HepG2 (cell line): Measurements from ENCODE around the gene ENTPD7. TPM values are rescaled to one million over a fixed set of nuclear protein-coding genes. Genes with fewer than 3 reads are reported as not detected.

Experiments
- ATAC-seq: fragments of 200-7000 bp; cut with Tn5 transposase; 3 replicates; pipeline ENCODE4 v1.9.1; 2020; ENCODE audit warnings: mild to moderate bottlenecking, moderate library complexity
- BruUV-seq: library from RNA; stranded (reverse); fragments of 400-500 nt; replicated peaks from 2 replicates; lab custom pipeline; 2021; lab: Mats Ljungman, UMichigan
- CTCF ChIA-PET: fragments of 300-600 bp; formaldehyde crosslinking; extraction: SDS; loops from one replicate; lab custom pipeline; 2021; ENCODE audit warnings: low total read pairs, inconsistent platforms, low intra/inter-chr PET ratio; lab: Yijun Ruan, JAX
- POLR2A ChIA-PET: fragments of 350-600 bp; sonication (Branson Sonifier 250); formaldehyde crosslinking; loops from one replicate; lab custom pipeline; 2020; ENCODE audit warnings: antibody characterized with exemption, inconsistent platforms; lab: Yijun Ruan, JAX
- DNase-seq: peaks from one replicate; pipeline ENCODE4 v3.0.0-alpha.2; 2015; ENCODE audit warnings: low spot score
- FAIRE-seq: peaks from 3 replicates; lab custom pipeline; 2011; peaks lifted over from hg19 to GRCh38; lab: Jason Lieb, UNC
- H2AFZ ChIP-seq: one replicate; pipeline ENCODE4 v1.6.1; 2011; ENCODE audit warnings: low read length, inconsistent platforms
- H3K27ac ChIP-seq: fragments of 300-600 bp; 3 replicates; pipeline ENCODE4 v1.8.0; 2011; ENCODE audit warnings: mixed run types, mild to moderate bottlenecking, mixed read lengths, low read length, inconsistent platforms; ENCODE audit not compliant: insufficient read depth; ENCODE audit errors: extremely low read length
- H3K27me3 ChIP-seq, 2 experiments: fragments of 200-600 bp in 1 of 2; 2 replicates in 1 of 2; 3 replicates in 1 of 2; pipeline versions ENCODE4 v1.6.0 to v1.8.0; 2011; ENCODE audit warnings: low read length in 2 of 2, mild to moderate bottlenecking in 2 of 2, moderate library complexity in 2 of 2, inconsistent platforms in 1 of 2; ENCODE audit not compliant: insufficient read depth in 2 of 2, control insufficient read depth in 1 of 2
- H3K36me3 ChIP-seq, 2 experiments: fragments of 200-600 bp in 1 of 2; replicated peaks in 1 of 2; 2 replicates in 1 of 2; 3 replicates in 1 of 2; pipeline versions ENCODE4 v1.5.1 to v1.8.0; 2011; ENCODE audit warnings: low read length in 2 of 2, inconsistent platforms in 1 of 2; ENCODE audit not compliant: insufficient read depth in 2 of 2, control insufficient read depth in 1 of 2
- H3K4me1 ChIP-seq: 2 replicates; pipeline ENCODE4 v1.5.1; 2012; ENCODE audit warnings: low read length, inconsistent platforms; ENCODE audit not compliant: insufficient read depth
- H3K4me2 ChIP-seq: 2 replicates; pipeline ENCODE4 v1.6.0; 2011; ENCODE audit warnings: low read depth, low read length, inconsistent platforms
- H3K4me3 ChIP-seq, 3 experiments: fragments of 200-600 bp in 1 of 3; sonication (generic), shearing (Covaris generic) in 1 of 3; replicated peaks in 1 of 3; 2 replicates each; pipeline ENCODE4 v1.5.1; 2011 to 2016; ENCODE audit warnings: low read length in 3 of 3, inconsistent platforms in 2 of 3, low read depth in 2 of 3, mild to moderate bottlenecking in 2 of 3, control low read depth in 1 of 3, mixed read lengths in 1 of 3; ENCODE audit not compliant: insufficient read depth in 1 of 3
- H3K79me2 ChIP-seq: one replicate; pipeline ENCODE4 v1.6.1; 2011; ENCODE audit warnings: low read length, inconsistent platforms; ENCODE audit not compliant: insufficient read depth
- H3K9ac ChIP-seq: 2 replicates; pipeline ENCODE4 v1.6.0; 2011; ENCODE audit warnings: mild to moderate bottlenecking, low read depth, low read length, inconsistent platforms; ENCODE audit not compliant: insufficient read depth
- H3K9me3 ChIP-seq: 2 replicates; pipeline ENCODE4 v1.5.1; 2012; ENCODE audit warnings: mild to moderate bottlenecking, low read length
- H4K20me1 ChIP-seq: 2 replicates; pipeline ENCODE4 v1.6.0; 2011; ENCODE audit warnings: inconsistent platforms, mild to moderate bottlenecking, low read length, moderate library complexity; ENCODE audit not compliant: insufficient read depth
- CEBPG ChIP-seq: IDR thresholded peaks from 2 replicates; pipeline ENCODE4 v1.6.1; 2016
- FOSL2 ChIP-seq: sonication (generic); formaldehyde crosslinking; IDR thresholded peaks from 2 replicates; pipeline ENCODE4 v1.4.0; 2020; ENCODE audit warnings: missing genetic modification reagents
- HNRNPL ChIP-seq: fragments of 200-400 bp; formaldehyde crosslinking; IDR thresholded peaks from 2 replicates; pipeline ENCODE4 v1.6.1; 2017; ENCODE audit warnings: mild to moderate bottlenecking, low read depth, low read length
- IRX3 ChIP-seq: sonication (generic); formaldehyde crosslinking; IDR thresholded peaks from 2 replicates; pipeline ENCODE4 v1.8.1; 2023; ENCODE audit warnings: mild to moderate bottlenecking, low read depth, missing genetic modification reagents, borderline replicate concordance
- MIER2 ChIP-seq: IDR thresholded peaks from 2 replicates; pipeline ENCODE4 v1.6.1; 2016; ENCODE audit warnings: missing biosample characterization, missing genetic modification reagents
- SMARCE1 ChIP-seq: fragments of 450-650 bp; IDR thresholded peaks from 2 replicates; pipeline ENCODE4 v1.6.1; 2017; ENCODE audit warnings: borderline replicate concordance
- TGIF2 ChIP-seq: IDR thresholded peaks from 2 replicates; pipeline ENCODE4 v1.6.1; 2016; ENCODE audit warnings: control low read depth, missing compliant biosample characterization
- ZBTB7A ChIP-seq: sonication (generic); formaldehyde crosslinking; IDR thresholded peaks from 2 replicates; pipeline ENCODE4 v1.8.0; 2022; ENCODE audit warnings: mild to moderate bottlenecking, missing genetic modification reagents
- ZNF180 ChIP-seq: sonication (generic); formaldehyde crosslinking; IDR thresholded peaks from 2 replicates; pipeline ENCODE4 v1.4.0; 2020; ENCODE audit warnings: low read depth, missing genetic modification reagents, borderline replicate concordance
- ZNF530 ChIP-seq: sonication (generic); formaldehyde crosslinking; IDR thresholded peaks from 2 replicates; pipeline ENCODE4 v1.5.0; 2020; ENCODE audit warnings: low read depth, mild to moderate bottlenecking, missing genetic modification reagents
- ZNF564 ChIP-seq: sonication (generic); formaldehyde crosslinking; IDR thresholded peaks from 2 replicates; pipeline ENCODE4 v1.8.1; 2023; ENCODE audit warnings: mild to moderate bottlenecking, missing genetic modification reagents
- WGBS: methylation state at CpG from one replicate; pipeline ENCODE4 v1.1.6; 2017; ENCODE audit warnings: low lambda C conversion rate; 5-methylcytosine and 5-hydroxymethylcytosine counted together
- in situ Hi-C: cut with HindIII; loops from 2 replicates; pipeline ENCODE4 v1.10.0; 2017; ENCODE audit warnings: low pct_unique_long_range_greater_than_20kb; ENCODE audit not compliant: extremely low pct_ligation_motif_present
- intact Hi-C: fragments of 100-400 bp; cut with micrococcal nuclease; formaldehyde crosslinking; loops from one replicate; pipeline ENCODE4 v1.10.0; 2022; ENCODE audit not compliant: unreplicated experiment
- polyA plus RNA-seq, 8 experiments: library from polyadenylated mRNA; depleted of rRNA in 3 of 8; stranded (reverse) in 7 of 8; unstranded in 1 of 8; fragments of >200 nt; fragmentation: Illumina TruSeq in 4 of 8; extraction: Trizol in 4 of 8; gene quantifications; 2 replicates each; pipeline versions ENCODE4 v1.2.1 to v1.2.3, GENCODE V29; 2011 to 2016; ENCODE audit warnings: low read depth in 4 of 8, missing spikeins in 1 of 8, mixed read lengths in 1 of 8; ENCODE audit not compliant: insufficient read depth in 1 of 8
- total RNA-seq, 5 experiments: library from RNA; depleted of rRNA; stranded (reverse); fragments of >200 nt; fragmentation: Illumina TruSeq; extraction: Trizol; gene quantifications; 2 replicates each; pipeline ENCODE4 v1.2.3, GENCODE V29; 2016; ENCODE audit warnings: low read depth in 1 of 5
- TF ChIP-seq, protein P1 (sequence below), 2 experiments: sonication (generic) in 1 of 2; formaldehyde crosslinking in 1 of 2; IDR thresholded peaks; 2 replicates each; pipeline versions ENCODE4 v1.4.0 to v1.6.1; 2018 to 2020; ENCODE audit warnings: missing genetic modification reagents in 2 of 2, borderline replicate concordance in 1 of 2, low read depth in 1 of 2, mild to moderate bottlenecking in 1 of 2, missing biosample characterization in 1 of 2
- TF ChIP-seq, protein P2 (sequence below): sonication (generic); formaldehyde crosslinking; IDR thresholded peaks from 2 replicates; pipeline ENCODE4 v1.5.0; 2020; ENCODE audit warnings: missing genetic modification reagents
- TF ChIP-seq, protein P3 (sequence below): sonication (generic); formaldehyde crosslinking; IDR thresholded peaks from 2 replicates; pipeline ENCODE4 v1.5.0; 2020; ENCODE audit warnings: missing genetic modification reagents
- TF ChIP-seq, protein P4 (sequence below): sonication (generic); formaldehyde crosslinking; IDR thresholded peaks from 2 replicates; pipeline ENCODE4 v1.4.0; 2020; ENCODE audit warnings: missing genetic modification reagents

ENTPD7 gene
- total and polyA plus RNA-seq, 2 of the 13 experiments (the other 11 are each of a cell fraction or from before 2014, with no cell fraction given), result 7.6 to 36.5 TPM

DNA sequence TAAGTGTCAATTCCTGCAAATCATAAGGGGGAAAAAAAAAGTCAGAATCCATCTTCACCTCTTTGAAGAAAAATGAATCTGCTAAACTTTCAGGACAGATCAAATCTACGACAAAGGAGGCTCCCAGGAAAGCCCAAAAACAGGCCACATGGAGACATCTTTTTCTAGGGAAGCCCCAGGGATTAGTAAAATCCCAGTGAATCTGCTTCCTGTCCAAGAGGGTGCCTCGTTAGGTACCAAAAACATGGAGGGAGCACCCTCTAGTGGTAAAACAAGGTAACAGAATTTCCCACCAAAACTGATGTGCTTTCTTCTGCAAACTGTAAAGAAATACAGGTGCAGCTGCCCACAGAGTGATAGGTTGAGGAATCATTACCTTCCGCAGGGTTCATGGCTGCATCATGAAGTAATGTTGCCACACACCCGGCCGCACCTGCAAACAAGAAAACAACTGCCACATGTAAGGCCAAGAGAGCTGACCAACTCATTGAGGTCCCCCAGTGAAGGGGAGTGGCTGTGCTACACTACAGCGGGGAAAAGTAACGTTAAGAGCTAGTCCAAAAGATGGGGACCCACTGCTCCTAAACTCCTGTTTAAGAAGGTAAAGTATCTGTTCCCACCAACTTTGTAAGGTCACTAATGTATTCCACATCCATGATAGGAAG is 47.0 kb upstream of the ENTPD7 start (continued):
- TF ChIP-seq, protein P1, sequence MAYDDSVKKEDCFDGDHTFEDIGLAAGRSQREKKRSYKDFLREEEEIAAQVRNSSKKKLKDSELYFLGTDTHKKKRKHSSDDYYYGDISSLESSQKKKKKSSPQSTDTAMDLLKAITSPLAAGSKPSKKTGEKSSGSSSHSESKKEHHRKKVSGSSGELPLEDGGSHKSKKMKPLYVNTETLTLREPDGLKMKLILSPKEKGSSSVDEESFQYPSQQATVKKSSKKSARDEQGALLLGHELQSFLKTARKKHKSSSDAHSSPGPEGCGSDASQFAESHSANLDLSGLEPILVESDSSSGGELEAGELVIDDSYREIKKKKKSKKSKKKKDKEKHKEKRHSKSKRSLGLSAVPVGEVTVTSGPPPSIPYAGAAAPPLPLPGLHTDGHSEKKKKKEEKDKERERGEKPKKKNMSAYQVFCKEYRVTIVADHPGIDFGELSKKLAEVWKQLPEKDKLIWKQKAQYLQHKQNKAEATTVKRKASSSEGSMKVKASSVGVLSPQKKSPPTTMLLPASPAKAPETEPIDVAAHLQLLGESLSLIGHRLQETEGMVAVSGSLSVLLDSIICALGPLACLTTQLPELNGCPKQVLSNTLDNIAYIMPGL (CRISPR knock-in tag; IDR thresholded peaks at IDR 0.05; ENCODE audit: borderline replicate concordance in 1 of 2, low read depth in 1 of 2), result 0 out of 4 replicates have a peak, but pooled peaks of 1 of the 2 experiments have one; percentile 30
- TF ChIP-seq, protein P2, sequence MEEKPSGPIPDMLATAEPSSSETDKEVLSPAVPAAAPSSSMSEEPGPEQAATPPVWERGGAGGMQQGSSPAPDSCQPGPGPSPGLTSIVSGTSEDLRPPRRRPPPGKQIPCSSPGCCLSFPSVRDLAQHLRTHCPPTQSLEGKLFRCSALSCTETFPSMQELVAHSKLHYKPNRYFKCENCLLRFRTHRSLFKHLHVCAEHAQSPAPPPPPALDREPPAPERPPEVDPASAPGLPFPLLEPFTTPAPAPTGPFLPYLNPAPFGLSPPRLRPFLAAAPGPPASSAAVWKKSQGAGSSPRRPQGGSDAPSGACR, result no peak

DNA sequence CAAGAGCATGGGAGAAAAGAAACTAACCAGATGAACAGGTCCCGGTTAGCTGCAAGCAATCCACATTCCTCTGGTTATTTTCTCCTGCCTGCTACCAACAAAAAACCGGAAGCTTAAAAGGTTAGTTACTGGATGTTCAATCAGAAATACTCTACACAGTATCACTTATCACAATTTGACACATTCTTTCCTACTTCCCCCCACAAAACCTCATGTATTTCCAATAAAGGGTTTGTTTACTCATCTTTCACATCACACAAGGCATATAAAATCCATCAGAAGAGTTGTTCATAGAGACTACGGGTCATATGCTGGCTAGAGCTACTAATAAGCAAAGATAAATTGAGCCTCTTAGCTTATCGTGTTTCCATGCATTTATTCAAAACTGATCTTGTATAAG is 43.9 kb upstream of the ENTPD7 start:
- POLR2A ChIA-PET, result no interaction called here
- Histone ChIP-seq H3K9ac (no peak overlapping the region), H3K27ac (no peak overlapping the region), H3K4me3 (no peak overlapping the region), H4K20me1 (peaks cover 5% of the 10 kb centered on the region; the same call in 1 of the 2 replicates), H3K79me2 (peaks cover 35% of the 10 kb centered on the region), H3K4me2 (no peak overlapping the region), H3K36me3 (peaks cover 8 to 18% of the 10 kb centered on the region in 2 experiments; a peak in 4 of 5 replicates), H2AFZ (no peak overlapping the region), H3K27me3 (no peaks in the 10 kb centered on the region; a peak in 1 of 5 replicates), H3K9me3 (no peaks in the 10 kb centered on the region), H3K4me1 (peaks cover 27% of the 10 kb centered on the region)
- ATAC-seq, result no peak
- FAIRE-seq, result no peak
- DNase-seq, result no peak
- BruUV-seq, result no TSS peak
- intact Hi-C loops (no loop called here), in situ Hi-C loops (no loop called here)
- over 99% methylated on average over 4 of the region's 4 CpGs for WGBS
- CTCF ChIA-PET, result no interaction called here
- TF ChIP-seq MIER2, result no peak
- no peak for TF ChIP-seq CEBPG (CRISPR knock-in tag)
- TF ChIP-seq SMARCE1, result no peak
- no peak for TF ChIP-seq TGIF2 (CRISPR knock-in tag)
- no peak for TF ChIP-seq FOSL2
- TF ChIP-seq IRX3 (CRISPR knock-in tag), result no peak
- TF ChIP-seq, protein P3, sequence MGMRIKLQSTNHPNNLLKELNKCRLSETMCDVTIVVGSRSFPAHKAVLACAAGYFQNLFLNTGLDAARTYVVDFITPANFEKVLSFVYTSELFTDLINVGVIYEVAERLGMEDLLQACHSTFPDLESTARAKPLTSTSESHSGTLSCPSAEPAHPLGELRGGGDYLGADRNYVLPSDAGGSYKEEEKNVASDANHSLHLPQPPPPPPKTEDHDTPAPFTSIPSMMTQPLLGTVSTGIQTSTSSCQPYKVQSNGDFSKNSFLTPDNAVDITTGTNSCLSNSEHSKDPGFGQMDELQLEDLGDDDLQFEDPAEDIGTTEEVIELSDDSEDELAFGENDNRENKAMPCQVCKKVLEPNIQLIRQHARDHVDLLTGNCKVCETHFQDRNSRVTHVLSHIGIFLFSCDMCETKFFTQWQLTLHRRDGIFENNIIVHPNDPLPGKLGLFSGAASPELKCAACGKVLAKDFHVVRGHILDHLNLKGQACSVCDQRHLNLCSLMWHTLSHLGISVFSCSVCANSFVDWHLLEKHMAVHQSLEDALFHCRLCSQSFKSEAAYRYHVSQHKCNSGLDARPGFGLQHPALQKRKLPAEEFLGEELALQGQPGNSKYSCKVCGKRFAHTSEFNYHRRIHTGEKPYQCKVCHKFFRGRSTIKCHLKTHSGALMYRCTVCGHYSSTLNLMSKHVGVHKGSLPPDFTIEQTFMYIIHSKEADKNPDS, result no peak
- no peak for TF ChIP-seq ZNF564 (CRISPR knock-in tag)
- no peak for TF ChIP-seq ZNF530
- TF ChIP-seq ZNF180 (CRISPR knock-in tag), result no peak
- TF ChIP-seq HNRNPL, result no peak
- no peak for TF ChIP-seq ZBTB7A (CRISPR knock-in tag)
- TF ChIP-seq, protein P4, sequence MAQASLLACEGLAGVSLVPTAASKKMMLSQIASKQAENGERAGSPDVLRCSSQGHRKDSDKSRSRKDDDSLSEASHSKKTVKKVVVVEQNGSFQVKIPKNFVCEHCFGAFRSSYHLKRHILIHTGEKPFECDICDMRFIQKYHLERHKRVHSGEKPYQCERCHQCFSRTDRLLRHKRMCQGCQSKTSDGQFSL, result no peak
